ENCODE measurements around the gene GPC6.

GPC6 gene

DNA sequence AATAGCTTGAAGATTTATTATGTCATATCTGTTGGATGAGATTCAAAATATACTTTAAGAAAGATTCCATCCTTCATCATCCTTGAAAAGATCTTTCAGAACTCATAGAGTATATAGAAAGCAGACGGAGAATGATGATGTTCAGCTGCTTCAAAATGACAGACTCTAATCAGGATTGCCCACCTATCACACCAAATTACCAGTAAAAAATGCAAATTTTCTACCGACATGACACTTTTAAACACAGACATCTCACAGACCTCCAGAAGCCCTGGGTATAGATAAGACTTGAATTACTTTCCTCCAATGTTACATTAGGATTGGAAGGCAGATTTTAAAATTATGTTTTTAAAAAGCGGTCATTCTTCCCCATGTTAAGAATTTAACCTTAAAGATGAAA is 235.5 kb downstream of the GPC6 start:
- no peaks in the 10 kb centered on the region for H3K27me3 ChIP-seq (ENCODE audit: insufficient read depth, low read length, poor library complexity, severe bottlenecking)

GRCh38 chr13:93466502-93467036 is 240.0 kb downstream of the GPC6 start:
- Histone ChIP-seq H3K4me3 (ENCODE audit: low read length, poor library complexity, severe bottlenecking) (no peak overlapping the region), H3K9me2 (replicated peaks; ENCODE audit: low read depth, low read length) (no peaks in the 10 kb centered on the region), H3K4me2 (ENCODE audit: low read depth, low read length, poor library complexity, severe bottlenecking) (no peak overlapping the region), H3K9me3 (ENCODE audit: insufficient read depth, low read depth, low read length) (peaks cover under 1% of the 10 kb centered on the region; the same call in 1 of the 2 replicates), H2AFZ (ENCODE audit: low read length) (no peak overlapping the region), H3K9ac (ENCODE audit: low read depth, low read length, poor library complexity, severe bottlenecking) (no peak overlapping the region), H3K4me1 (ENCODE audit: insufficient read depth, low read length, poor library complexity, severe bottlenecking) (no peaks in the 10 kb centered on the region), H3K27me3 (ENCODE audit: insufficient read depth, low read length, poor library complexity, severe bottlenecking) (no peaks in the 10 kb centered on the region), H3F3A (ENCODE audit: low read depth) (no peaks in the 10 kb centered on the region), H4K20me1 (ENCODE audit: insufficient read depth, low read length, poor library complexity, severe bottlenecking) (no peaks in the 10 kb centered on the region), H3K36me3 (ENCODE audit: insufficient read depth, low read length) (no peaks in the 10 kb centered on the region), H3K79me2 (ENCODE audit: insufficient read depth, low read length) (no peaks in the 10 kb centered on the region)
- TF ChIP-seq CTCF (conservative IDR thresholded peaks at IDR 0.05; ENCODE audit: low read length) = no peak

More for the DNA sequence above, 235.5 kb downstream of the GPC6 start:
- Histone ChIP-seq H3K9me2 (replicated peaks; ENCODE audit: low read depth, low read length) (no peaks in the 10 kb centered on the region), H3K79me2 (ENCODE audit: insufficient read depth, low read length) (no peaks in the 10 kb centered on the region), H3K4me1 (ENCODE audit: insufficient read depth, low read length, poor library complexity, severe bottlenecking) (peaks cover 2% of the 10 kb centered on the region), H3K4me3 (ENCODE audit: low read length, poor library complexity, severe bottlenecking) (no peak overlapping the region), H2AFZ (ENCODE audit: low read length) (no peak overlapping the region), H3F3A (ENCODE audit: low read depth) (no peaks in the 10 kb centered on the region), H3K9ac (ENCODE audit: low read depth, low read length, poor library complexity, severe bottlenecking) (no peak overlapping the region), H4K20me1 (ENCODE audit: insufficient read depth, low read length, poor library complexity, severe bottlenecking) (no peaks in the 10 kb centered on the region), H3K4me2 (ENCODE audit: low read depth, low read length, poor library complexity, severe bottlenecking) (no peak overlapping the region), H3K9me3 (ENCODE audit: insufficient read depth, low read depth, low read length) (0 out of 2 replicates have a peak, but pooled peaks cover 6% of the 10 kb centered on the region), H3K36me3 (ENCODE audit: insufficient read depth, low read length) (no peaks in the 10 kb centered on the region)
- no peak for TF ChIP-seq EZH2phosphoT487 (IDR thresholded peaks at IDR 0.05; ENCODE audit: borderline replicate concordance)
- no peak for TF ChIP-seq CTCF (conservative IDR thresholded peaks at IDR 0.05; ENCODE audit: low read length)

DNA sequence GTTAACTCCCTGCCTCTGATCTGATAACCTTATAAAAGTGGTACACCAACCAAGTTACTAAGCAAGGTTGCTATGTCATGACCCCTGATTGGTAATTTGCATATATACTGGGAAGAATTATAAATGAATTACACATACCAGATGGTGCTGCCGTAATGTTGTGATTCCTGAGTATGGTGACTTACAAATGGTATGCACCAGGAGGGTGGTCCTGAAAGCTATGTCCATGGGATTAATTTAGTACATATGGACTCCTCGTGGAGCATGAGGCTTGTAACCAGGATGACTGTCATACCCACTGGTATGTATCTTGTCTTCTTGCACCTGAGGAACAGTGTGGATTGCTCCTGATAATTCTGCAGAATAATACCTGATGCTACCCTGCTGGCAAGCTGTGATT is 240.6 kb downstream of the GPC6 start:
- H3K4me1 ChIP-seq (ENCODE audit: insufficient read depth, low read length, poor library complexity, severe bottlenecking) = no peaks in the 10 kb centered on the region
- H3K36me3 ChIP-seq (ENCODE audit: insufficient read depth, low read length) = no peaks in the 10 kb centered on the region
- peaks cover 4% of the 10 kb centered on the region; the same call in 1 of the 2 replicates for H3K9me3 ChIP-seq (ENCODE audit: insufficient read depth, low read depth, low read length)
- H3K79me2 ChIP-seq (ENCODE audit: insufficient read depth, low read length) = no peaks in the 10 kb centered on the region
- no peak overlapping the region for H3K9ac ChIP-seq (ENCODE audit: low read depth, low read length, poor library complexity, severe bottlenecking)
- no peaks in the 10 kb centered on the region for H3K27me3 ChIP-seq (ENCODE audit: insufficient read depth, low read length, poor library complexity, severe bottlenecking)
- H2AFZ ChIP-seq (ENCODE audit: low read length) = no peak overlapping the region
- no peaks in the 10 kb centered on the region for H3F3A ChIP-seq (ENCODE audit: low read depth)
- no peaks in the 10 kb centered on the region for H4K20me1 ChIP-seq (ENCODE audit: insufficient read depth, low read length, poor library complexity, severe bottlenecking)
- H3K9me2 ChIP-seq (replicated peaks; ENCODE audit: low read depth, low read length) = no peaks in the 10 kb centered on the region
- H3K4me2 ChIP-seq (ENCODE audit: low read depth, low read length, poor library complexity, severe bottlenecking) = no peak overlapping the region
- no peak for TF ChIP-seq CTCF (conservative IDR thresholded peaks at IDR 0.05; ENCODE audit: low read length)
- no peak for TF ChIP-seq EZH2phosphoT487 (IDR thresholded peaks at IDR 0.05; ENCODE audit: borderline replicate concordance)
- no peak overlapping the region for H3K4me3 ChIP-seq (ENCODE audit: low read length, poor library complexity, severe bottlenecking)
